Stimulated activated CD4-positive, alpha-beta T cell treated with anti-CD3 and anti-CD28 coated beads, Interleukin-15, amount 100 ng/mL, for 48 hours (primary cell): ENCODE data around the gene PTGS2.
"Not testable (repeated sequence)": the region's sequence is repeated elsewhere in the genome, so short reads cannot be mapped to it uniquely, and the experiment has no call there.

Experiments used
- DNase-seq, 2 donors: peaks; one replicate each; pipeline ENCODE4 v3.0.0-alpha.2; 2020; ENCODE audit warnings: low read depth in 2 of 2

PTGS2 gene

GRCh38 chr1:186670297-186671135 lies 9.7 kb downstream of the PTGS2 start:
- DNase-seq, result no peak

GRCh38 chr1:186669784-186670183 lies 10.4 kb downstream of the PTGS2 start:
- DNase-seq, result not testable (repeated sequence)

GRCh38 chr1:186664217-186664616 lies 16.0 kb downstream of the PTGS2 start:
- DNase-seq, result not testable (repeated sequence)

GRCh38 chr1:186662752-186663151 lies 17.5 kb downstream of the PTGS2 start:
- no peak for DNase-seq

- DNase-seq, result no peak
Observed at GRCh38 chr1:186659890-186660341, 20.3 kb downstream of the PTGS2 start.

GRCh38 chr1:186658999-186659398 lies 21.2 kb downstream of the PTGS2 start:
- DNase-seq, result no peak

GRCh38 chr1:186657481-186657880 lies 22.7 kb downstream of the PTGS2 start:
- no peak for DNase-seq

- DNase-seq, result no peak
Observed at GRCh38 chr1:186655876-186656275, 24.3 kb downstream of the PTGS2 start.

GRCh38 chr1:186654741-186655140 lies 25.5 kb downstream of the PTGS2 start:
- DNase-seq, result no peak

- no peak for DNase-seq
Observed at GRCh38 chr1:186653312-186653711, 26.9 kb downstream of the PTGS2 start.

- DNase-seq, result no peak
Observed at GRCh38 chr1:186648613-186649012, 31.6 kb downstream of the PTGS2 start.

GRCh38 chr1:186647985-186648384 lies 32.2 kb downstream of the PTGS2 start:
- DNase-seq, result not testable (repeated sequence)

- no peak for DNase-seq
Observed at GRCh38 chr1:186643614-186644013, 36.6 kb downstream of the PTGS2 start.

GRCh38 chr1:186637567-186637966 lies 42.7 kb downstream of the PTGS2 start:
- not testable (repeated sequence) for DNase-seq

- DNase-seq, result no peak
Observed at GRCh38 chr1:186636786-186637185, 43.4 kb downstream of the PTGS2 start.

- no peak for DNase-seq
Observed at GRCh38 chr1:186634511-186634910, 45.7 kb downstream of the PTGS2 start.

- DNase-seq, result no peak
Observed at GRCh38 chr1:186633116-186633515, 47.1 kb downstream of the PTGS2 start.

GRCh38 chr1:186629341-186629740 lies 50.9 kb downstream of the PTGS2 start:
- no peak for DNase-seq

GRCh38 chr1:186628910-186629309 lies 51.3 kb downstream of the PTGS2 start:
- no peak for DNase-seq

- DNase-seq, result no peak
Observed at GRCh38 chr1:186627019-186627418, 53.2 kb downstream of the PTGS2 start.

- no peak for DNase-seq
Observed at GRCh38 chr1:186626356-186626932, 53.8 kb downstream of the PTGS2 start.

GRCh38 chr1:186623551-186623950 lies 56.7 kb downstream of the PTGS2 start:
- DNase-seq, result no peak
